Endothelial cell of umbilical vein (primary cell): ENCODE measurements around the gene HYAL2. TPM values are rescaled to one million over a fixed set of nuclear protein-coding genes. Genes with fewer than 3 reads are reported as not detected.

ENCODE experiments used
- BruUV-seq: library from RNA; stranded (reverse); fragments of 400-500 nt; replicated peaks from 2 replicates; lab custom pipeline; 2021; lab: Mats Ljungman, UMichigan
- CTCF ChIA-PET: fragments of 300-600, 350-600 bp; sonication (Branson Sonifier 250); formaldehyde crosslinking; loops from one replicate; lab custom pipeline; 2021; ENCODE audit warnings: antibody characterized with exemption, inconsistent platforms; lab: Charles Lee
- POLR2A ChIA-PET: fragments of 300-600, 350-600 bp; sonication (Branson Sonifier 250); formaldehyde crosslinking; loops from one replicate; lab custom pipeline; 2021; ENCODE audit warnings: antibody characterized with exemption, inconsistent platforms; lab: Charles Lee
- DNase-seq: peaks from one replicate; pipeline ENCODE4 v3.0.0-alpha.2; 2011; ENCODE audit warnings: low read depth, low spot score
- FAIRE-seq: peaks from 2 replicates; lab custom pipeline; 2011; peaks lifted over from hg19 to GRCh38; lab: Jason Lieb, UNC
- H2AFZ ChIP-seq: 2 replicates; pipeline ENCODE4 v1.6.0; 2012; ENCODE audit warnings: low read depth, low read length, control low read depth, inconsistent platforms
- H3K27ac ChIP-seq: 2 replicates; pipeline ENCODE4 v1.5.1; 2011; ENCODE audit warnings: low read depth, mild to moderate bottlenecking, control low read depth, low read length, moderate library complexity; ENCODE audit not compliant: insufficient read depth
- H3K27me3 ChIP-seq, 2 experiments: 2 replicates each; pipeline versions ENCODE4 v1.6.0 to v1.6.1; 2011; ENCODE audit warnings: low read length in 2 of 2, mixed read lengths in 1 of 2; ENCODE audit not compliant: control insufficient read depth in 2 of 2, insufficient read depth in 2 of 2
- H3K36me3 ChIP-seq, 2 experiments: 2 replicates in 1 of 2; 3 replicates in 1 of 2; pipeline ENCODE4 v1.5.1; 2011; ENCODE audit warnings: low read length in 2 of 2, mild to moderate bottlenecking in 1 of 2, moderate library complexity in 1 of 2; ENCODE audit not compliant: control insufficient read depth in 2 of 2, insufficient read depth in 2 of 2; ENCODE audit errors: extremely low read depth in 1 of 2
- H3K4me1 ChIP-seq: 3 replicates; pipeline ENCODE4 v1.5.1; 2011; ENCODE audit warnings: mild to moderate bottlenecking, low read length; ENCODE audit not compliant: control insufficient read depth, insufficient read depth; ENCODE audit errors: extremely low read depth
- H3K4me2 ChIP-seq: 2 replicates; pipeline ENCODE4 v1.6.1; 2011; ENCODE audit warnings: low read length, control low read depth, mixed read lengths; ENCODE audit not compliant: insufficient read depth
- H3K4me3 ChIP-seq, 3 experiments: fragments of 200-600 bp in 1 of 3; sonication (generic), shearing (Covaris generic) in 1 of 3; replicated peaks in 1 of 3; 2 replicates each; pipeline ENCODE4 v1.5.1; 2011 to 2016; ENCODE audit warnings: control low read depth in 3 of 3, low read length in 3 of 3, mild to moderate bottlenecking in 2 of 3, inconsistent platforms in 1 of 3, low read depth in 1 of 3, moderate library complexity in 1 of 3; ENCODE audit not compliant: insufficient read depth in 1 of 3
- H3K79me2 ChIP-seq: 2 replicates; pipeline ENCODE4 v1.6.0; 2012; ENCODE audit warnings: low read length, inconsistent platforms; ENCODE audit not compliant: control insufficient read depth, insufficient read depth
- H3K9ac ChIP-seq: replicated peaks from 2 replicates; pipeline ENCODE3; 2011; ENCODE audit warnings: low read length, control low read depth; ENCODE audit not compliant: insufficient read depth; ENCODE audit errors: extremely low read depth
- H3K9me1 ChIP-seq: replicated peaks from 3 replicates; pipeline ENCODE4 v1.6.0; 2011; ENCODE audit warnings: mild to moderate bottlenecking, low read length; ENCODE audit not compliant: control insufficient read depth, insufficient read depth; ENCODE audit errors: extremely low read depth
- H3K9me3 ChIP-seq: replicated peaks from 2 replicates; pipeline ENCODE4 v1.5.1; 2012; ENCODE audit warnings: low read length, inconsistent platforms; ENCODE audit not compliant: control insufficient read depth, insufficient read depth
- H4K20me1 ChIP-seq: replicated peaks from 2 replicates; pipeline ENCODE3; 2011; ENCODE audit warnings: mild to moderate bottlenecking, low read length; ENCODE audit not compliant: control insufficient read depth, insufficient read depth; ENCODE audit errors: extremely low read depth
- EZH2 ChIP-seq: IDR thresholded peaks from 2 replicates; pipeline ENCODE4 v1.6.1; 2012; ENCODE audit warnings: borderline replicate concordance, low read depth, mild to moderate bottlenecking, moderate library complexity, low read length, inconsistent platforms; ENCODE audit not compliant: severe bottlenecking
- FOS ChIP-seq: IDR thresholded peaks from 2 replicates; pipeline ENCODE4 v1.6.1; 2011; ENCODE audit warnings: mild to moderate bottlenecking, low read length, moderate library complexity, borderline replicate concordance; ENCODE audit not compliant: insufficient read depth
- GATA2 ChIP-seq: IDR thresholded peaks from 2 replicates; pipeline ENCODE4 v1.7.0; 2011; ENCODE audit warnings: low read depth, mild to moderate bottlenecking, moderate library complexity, mixed read lengths, low read length; ENCODE audit not compliant: insufficient read length, insufficient read depth
- JUN ChIP-seq: IDR thresholded peaks from 2 replicates; pipeline ENCODE4 v1.6.1; 2011; ENCODE audit warnings: borderline replicate concordance, low read depth; ENCODE audit not compliant: insufficient read length, insufficient read depth
- MYC ChIP-seq: IDR thresholded peaks from one replicate; pipeline ENCODE4 v1.6.1; 2011; ENCODE audit warnings: mild to moderate bottlenecking, low read depth, low read length
- POLR2A ChIP-seq: IDR thresholded peaks from 2 replicates; pipeline ENCODE4 v1.6.1; 2012; ENCODE audit warnings: low read depth, mild to moderate bottlenecking, control low read depth, low read length
- POLR2AphosphoS5 ChIP-seq: IDR thresholded peaks from 2 replicates; pipeline ENCODE4 v1.6.1; 2012; ENCODE audit warnings: low read depth, mild to moderate bottlenecking, control low read depth, low read length, moderate library complexity; ENCODE audit not compliant: insufficient read depth
- dilution Hi-C: fragments of 300-500 bp; cut with MboI; formaldehyde crosslinking; loops from one replicate; pipeline ENCODE4 v1.15.0; 2019; ENCODE audit warnings: low sequenced_read_pairs; ENCODE audit not compliant: extremely low pct_ligation_motif_present
- intact Hi-C: fragments of 100-400 bp; cut with micrococcal nuclease; formaldehyde crosslinking; loops from one replicate; pipeline ENCODE4 v1.10.0; 2022
- polyA plus RNA-seq, 4 experiments: library from polyadenylated mRNA; depleted of rRNA in 3 of 4; stranded (reverse) in 3 of 4; unstranded in 1 of 4; fragments of >200 nt; gene quantifications; 2 replicates each; pipeline versions ENCODE4 v1.2.1 to v1.2.3, GENCODE V29; 2011 to 2012; ENCODE audit warnings: missing spikeins in 1 of 4
- total RNA-seq: library from RNA; stranded (reverse); gene quantifications from 2 replicates; pipeline ENCODE4 v1.2.3, GENCODE V29; 2021
- TF ChIP-seq, protein P1 (sequence below): IDR thresholded peaks from 2 replicates; pipeline ENCODE4 v1.6.1; 2011; ENCODE audit not compliant: insufficient read depth, insufficient read length
- TF ChIP-seq, protein P2 (sequence below), 2 donors: IDR thresholded peaks; 1 replicate in 1 of 2; 2 replicates in 1 of 2; pipeline ENCODE4 v1.5.1; 2011; ENCODE audit warnings: low read length in 2 of 2, mild to moderate bottlenecking in 2 of 2, moderate library complexity in 2 of 2, control low read depth in 1 of 2, inconsistent platforms in 1 of 2, low read depth in 1 of 2; ENCODE audit not compliant: insufficient read depth in 1 of 2; ENCODE audit errors: extremely low read depth in 1 of 2

HYAL2 gene
- total and polyA plus RNA-seq, 2 donors (not counting 3 experiments of a cell fraction or from before 2014, with no cell fraction given): 266 to 970 TPM

DNA sequence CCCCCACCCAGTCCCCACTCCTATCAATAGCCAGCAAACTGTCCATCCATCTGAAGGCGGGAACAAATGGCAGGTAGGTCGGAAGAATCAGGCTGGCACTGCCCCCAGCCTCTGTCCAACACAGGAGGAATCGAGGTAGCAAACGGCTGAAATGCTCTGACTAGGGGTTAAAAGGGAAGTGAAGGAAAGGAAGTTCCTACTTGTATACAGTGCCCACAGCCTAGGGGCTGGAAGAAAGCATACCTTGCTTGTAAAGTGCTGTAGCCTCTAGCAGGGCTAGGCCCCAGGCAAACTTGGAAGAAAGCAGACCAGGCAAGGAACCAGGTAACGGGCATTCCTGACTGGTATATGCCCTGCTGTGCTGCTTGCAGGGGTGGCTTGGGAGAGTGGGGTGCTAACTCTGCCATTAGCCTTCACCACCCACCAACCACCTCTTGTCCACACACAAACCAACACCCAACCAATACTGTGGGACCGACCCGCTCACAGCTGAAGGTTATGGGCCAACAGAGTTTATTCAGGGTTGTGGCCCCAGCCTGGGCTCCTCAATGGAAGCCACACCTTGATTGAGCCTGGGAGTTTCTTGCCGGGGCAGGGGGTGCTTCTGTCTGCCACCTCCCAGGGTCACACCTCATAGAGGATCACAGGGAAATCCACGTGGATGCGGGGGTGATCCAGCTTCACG, 3.1 kb upstream of the HYAL2 start:
- CTCF ChIA-PET: interaction anchor here (0.8 to 4.3 kb wide), 8 partner anchors 10 to 135 kb away, joined by 3 to 66 read pairs (median 28); partner anchors contain the start of genes HYAL1, HYAL3 and NAA80
- peaks cover 34% of the 10 kb centered on the region for H3K4me1 ChIP-seq
- TF ChIP-seq POLR2AphosphoS5: no peak
- no peak for TF ChIP-seq EZH2
- no peak for TF ChIP-seq FOS
- H3K27me3 ChIP-seq: no peaks in the 10 kb centered on the region
- no peaks in the 10 kb centered on the region for H3K9me3 ChIP-seq
- DNase-seq: no peak
- H3K36me3 ChIP-seq: peaks cover 9 to 24% of the 10 kb centered on the region in 2 experiments
- H3K79me2 ChIP-seq: peaks cover 23% of the 10 kb centered on the region
- no TSS peak for BruUV-seq
- no peak overlapping the region for H3K27ac ChIP-seq
- no peak overlapping the region for H2AFZ ChIP-seq
- intact Hi-C loops: loop anchor here (2.0 kb wide), 1 partner anchor 99 kb away; no protein-coding TSS in a partner anchor
- H4K20me1 ChIP-seq: no peaks in the 10 kb centered on the region
- H3K4me2 ChIP-seq: no peak overlapping the region
- H3K9me1 ChIP-seq: no peaks in the 10 kb centered on the region
- no peak overlapping the region for H3K9ac ChIP-seq
- H3K4me3 ChIP-seq: no peak overlapping the region
- dilution Hi-C loops: no loop called here
- POLR2A ChIA-PET: no interaction called here
- FAIRE-seq: no peak

DNA sequence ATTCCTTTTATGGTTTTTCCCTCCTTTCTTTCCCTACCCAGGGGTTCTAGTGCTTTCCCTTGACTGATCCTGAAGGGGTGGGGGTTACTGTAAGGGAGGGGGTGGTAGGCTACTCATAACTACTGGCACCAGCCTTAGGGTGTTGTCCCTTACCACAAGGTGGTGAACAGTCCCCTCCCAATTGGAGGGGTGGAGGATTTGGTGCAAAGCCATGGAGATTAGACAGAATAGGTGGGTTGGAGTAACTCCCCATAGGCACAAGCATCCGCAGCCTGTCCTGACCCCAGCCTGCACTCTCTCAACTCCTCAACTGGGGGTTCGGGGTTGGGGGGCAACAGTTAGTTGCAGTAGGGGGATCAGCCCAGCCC, 2.6 kb upstream of the HYAL2 start:
- Histone ChIP-seq H3K79me2 (peaks cover 29% of the 10 kb centered on the region), H3K9ac (no peak overlapping the region), H3K9me1 (no peaks in the 10 kb centered on the region), H2AFZ (no peak overlapping the region), H4K20me1 (no peaks in the 10 kb centered on the region), H3K4me1 (peaks cover 39% of the 10 kb centered on the region), H3K27ac (no peak overlapping the region), H3K36me3 (peaks cover 4 to 20% of the 10 kb centered on the region in 2 experiments), H3K9me3 (no peaks in the 10 kb centered on the region), H3K4me3 (no peak overlapping the region), H3K4me2 (no peak overlapping the region), H3K27me3 (no peaks in the 10 kb centered on the region)
- DNase-seq (no peak), FAIRE-seq (no peak)
- TF ChIP-seq GATA2: no peak
- TF ChIP-seq EZH2: no peak
- no peak for TF ChIP-seq POLR2AphosphoS5
- TF ChIP-seq POLR2A: no peak
- no peak for TF ChIP-seq MYC
- no peak for TF ChIP-seq FOS
- TF ChIP-seq, protein P1, sequence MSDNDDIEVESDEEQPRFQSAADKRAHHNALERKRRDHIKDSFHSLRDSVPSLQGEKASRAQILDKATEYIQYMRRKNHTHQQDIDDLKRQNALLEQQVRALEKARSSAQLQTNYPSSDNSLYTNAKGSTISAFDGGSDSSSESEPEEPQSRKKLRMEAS: no peak
- TF ChIP-seq, protein P2, sequence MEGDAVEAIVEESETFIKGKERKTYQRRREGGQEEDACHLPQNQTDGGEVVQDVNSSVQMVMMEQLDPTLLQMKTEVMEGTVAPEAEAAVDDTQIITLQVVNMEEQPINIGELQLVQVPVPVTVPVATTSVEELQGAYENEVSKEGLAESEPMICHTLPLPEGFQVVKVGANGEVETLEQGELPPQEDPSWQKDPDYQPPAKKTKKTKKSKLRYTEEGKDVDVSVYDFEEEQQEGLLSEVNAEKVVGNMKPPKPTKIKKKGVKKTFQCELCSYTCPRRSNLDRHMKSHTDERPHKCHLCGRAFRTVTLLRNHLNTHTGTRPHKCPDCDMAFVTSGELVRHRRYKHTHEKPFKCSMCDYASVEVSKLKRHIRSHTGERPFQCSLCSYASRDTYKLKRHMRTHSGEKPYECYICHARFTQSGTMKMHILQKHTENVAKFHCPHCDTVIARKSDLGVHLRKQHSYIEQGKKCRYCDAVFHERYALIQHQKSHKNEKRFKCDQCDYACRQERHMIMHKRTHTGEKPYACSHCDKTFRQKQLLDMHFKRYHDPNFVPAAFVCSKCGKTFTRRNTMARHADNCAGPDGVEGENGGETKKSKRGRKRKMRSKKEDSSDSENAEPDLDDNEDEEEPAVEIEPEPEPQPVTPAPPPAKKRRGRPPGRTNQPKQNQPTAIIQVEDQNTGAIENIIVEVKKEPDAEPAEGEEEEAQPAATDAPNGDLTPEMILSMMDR (IDR thresholded peaks at IDR 0.05; ENCODE audit: extremely low read depth in 1 of 2, insufficient read depth in 1 of 2, low read depth in 1 of 2, low read length in 2 of 2): no peak
- TF ChIP-seq JUN: no peak
- CTCF ChIA-PET: interaction anchor here (0.8 to 4.3 kb wide), 12 partner anchors 11 to 217 kb away, joined by 3 to 66 read pairs (median 18); partner anchors contain the start of genes HYAL1, HYAL3, IFRD2 and NAA80
- dilution Hi-C loops (no loop called here), intact Hi-C loops (loop anchor here (2.0 kb wide), 1 partner anchor 98 kb away; no protein-coding TSS in a partner anchor)
- POLR2A ChIA-PET: no interaction called here
- no TSS peak for BruUV-seq
